Activated naive CD8-positive, alpha-beta T cell treated with anti-CD3 and anti-CD28 coated beads, Interleukin-2, amount 50 U/mL, for 16 hours (primary cell): ENCODE data around the gene RHOU.
"Not testable (repeated sequence)": the region's sequence is repeated elsewhere in the genome, so short reads cannot be mapped to it uniquely, and the experiment has no call there.

Experiments used
- DNase-seq: peaks from one replicate; pipeline ENCODE4 v3.0.0-alpha.2; 2020; ENCODE audit warnings: low read depth, low spot score

RHOU gene

GRCh38 chr1:228734881-228735801 lies at the start of gene RHOU:
RHOU (plus strand) TSS chr1:228735479; CDS start chr1:228735743, 264 bp downstream.
- DNase-seq: peak; percentile 7

- no peak for DNase-seq
Observed at GRCh38 chr1:228687587-228687986, 47.7 kb upstream of the RHOU start.

- DNase-seq: no peak
Observed at GRCh38 chr1:228689255-228689654, 46.0 kb upstream of the RHOU start.

DNA sequence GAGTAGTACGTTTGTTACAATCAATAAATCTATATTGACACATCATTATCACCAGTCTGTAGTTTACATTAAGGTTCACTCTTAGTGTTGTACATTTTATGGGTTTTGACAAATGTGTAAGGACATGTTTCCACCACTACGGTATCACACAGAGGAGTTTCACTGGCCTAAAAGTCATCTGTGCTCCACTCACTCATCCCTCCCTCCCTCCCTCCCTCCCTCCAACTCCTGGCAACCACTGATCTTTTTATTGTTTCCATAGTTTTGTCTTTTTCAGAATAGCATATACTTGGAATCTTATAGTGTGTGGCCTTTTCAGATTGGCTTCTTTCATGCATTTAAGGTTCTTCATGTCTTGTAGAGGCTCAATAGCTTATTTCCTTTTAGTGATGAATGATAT lies 44.1 kb upstream of the RHOU start:
- DNase-seq: no peak

GRCh38 chr1:228691926-228692325 lies 43.4 kb upstream of the RHOU start:
- DNase-seq: no peak

DNA sequence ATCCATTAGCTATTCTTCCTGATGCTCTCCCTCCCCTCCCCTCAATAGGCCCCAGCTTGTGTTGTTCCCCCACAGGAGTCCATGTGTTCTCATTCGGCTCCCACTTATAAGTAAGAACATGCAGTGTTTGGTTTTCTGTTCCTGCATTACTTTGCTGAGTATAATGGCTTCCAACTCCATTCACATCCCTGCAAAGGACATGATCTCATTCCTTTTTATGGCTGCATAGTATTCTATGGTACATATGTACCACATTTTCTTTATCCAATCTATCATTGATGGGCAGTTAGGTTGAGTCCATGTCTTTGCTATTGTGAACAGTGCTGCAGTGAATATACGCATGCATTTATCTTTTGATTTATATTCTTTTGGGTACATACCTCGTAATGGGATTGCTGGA lies 40.8 kb upstream of the RHOU start:
- not testable (repeated sequence) for DNase-seq

DNA sequence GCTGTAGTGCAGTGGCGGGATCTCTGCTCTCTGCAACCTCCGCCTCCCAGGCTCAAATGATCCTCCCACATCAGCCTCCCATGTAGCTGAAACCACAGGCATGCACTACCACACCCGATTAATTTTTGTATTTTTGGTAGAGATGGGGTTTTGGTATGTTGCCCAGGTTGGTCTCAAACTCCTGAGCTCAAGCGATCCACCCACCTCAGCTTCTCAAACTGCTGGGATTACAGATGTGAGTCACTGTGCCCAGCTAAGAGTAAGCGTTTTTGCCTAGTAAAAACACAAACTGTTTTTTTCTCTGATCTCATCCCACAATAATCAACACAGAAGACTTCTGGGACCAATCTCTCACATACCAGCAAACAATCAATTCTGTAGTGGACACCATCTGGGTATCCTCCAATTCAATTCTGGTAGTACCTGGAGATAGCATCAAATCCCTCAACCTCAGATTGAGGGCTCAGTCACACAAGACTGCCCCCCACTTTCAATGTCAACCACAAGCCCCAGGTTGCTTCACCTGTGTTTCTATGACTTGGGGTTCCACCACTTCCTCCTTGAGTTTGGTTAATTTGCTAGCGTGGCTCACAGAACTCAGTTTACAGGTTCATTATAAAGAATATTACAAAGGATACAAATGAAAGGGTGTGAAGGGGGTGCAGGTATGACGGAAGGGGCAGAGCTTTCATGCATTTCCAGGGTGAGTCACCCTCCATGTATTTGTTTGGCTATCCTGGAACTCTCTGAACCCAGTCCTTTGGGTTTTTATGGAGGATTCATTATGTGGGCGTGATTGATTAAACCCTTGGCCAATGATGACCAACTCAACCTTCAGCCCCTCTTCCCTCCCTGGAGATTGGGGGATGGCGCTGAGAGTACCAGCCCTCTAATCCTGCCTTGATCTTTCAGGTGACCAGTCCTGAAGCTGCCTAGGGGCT lies 40.0 kb upstream of the RHOU start:
- no peak for DNase-seq

DNA sequence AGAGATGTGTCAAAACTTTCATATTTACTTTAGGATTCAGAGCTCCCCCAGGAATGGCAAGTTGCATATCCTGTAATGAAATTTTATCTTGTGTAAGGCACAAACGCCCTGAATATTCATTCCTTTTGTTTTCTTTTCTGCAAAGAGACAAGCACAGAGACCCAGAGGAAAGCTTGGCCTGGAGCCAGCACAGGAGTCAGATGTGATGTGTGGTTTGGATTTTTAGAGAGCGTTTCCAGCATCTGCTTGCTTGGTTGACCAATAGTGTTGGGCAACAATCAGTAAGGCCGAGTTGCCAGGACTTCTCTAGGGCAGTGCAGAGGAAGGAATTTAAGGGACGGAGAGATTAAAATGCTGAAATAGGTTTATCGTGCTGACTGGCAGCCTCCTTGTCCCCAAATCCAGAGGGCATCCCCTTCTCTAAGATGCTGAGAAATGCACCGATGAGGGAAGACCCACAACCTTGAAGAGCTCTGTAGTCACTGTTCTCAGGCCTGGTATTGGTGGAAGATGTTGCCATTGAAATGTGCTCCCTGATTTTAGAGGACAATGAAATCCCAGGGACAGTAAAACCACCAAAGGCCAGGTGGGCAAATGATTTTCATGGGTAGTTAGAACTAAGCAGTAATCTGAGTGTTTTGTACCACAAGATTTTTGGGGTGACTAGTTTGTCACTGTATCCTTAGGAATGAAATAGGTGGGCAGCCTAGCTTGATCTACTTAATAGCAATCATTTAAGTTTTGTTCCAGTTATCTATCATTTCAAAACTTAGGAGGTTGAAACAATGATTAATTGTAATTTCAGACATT lies 37.9 kb upstream of the RHOU start:
- no peak for DNase-seq

DNA sequence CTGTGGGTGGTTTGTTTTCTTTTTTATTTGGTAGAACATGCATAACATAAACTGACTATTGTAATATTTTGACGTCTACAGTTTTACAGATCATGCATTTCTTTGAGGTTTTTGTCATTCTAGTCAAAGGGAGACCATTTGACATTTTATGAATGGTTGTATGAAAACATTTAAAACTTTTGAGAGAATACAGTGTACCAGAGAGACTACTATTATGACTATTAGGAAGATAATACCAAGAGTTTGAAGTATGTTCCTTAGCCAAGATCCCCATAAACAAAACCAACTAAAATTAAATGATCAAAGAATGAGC lies 37.3 kb upstream of the RHOU start:
- DNase-seq: no peak

GRCh38 chr1:228702433-228702832 lies 32.8 kb upstream of the RHOU start:
- DNase-seq: no peak

DNA sequence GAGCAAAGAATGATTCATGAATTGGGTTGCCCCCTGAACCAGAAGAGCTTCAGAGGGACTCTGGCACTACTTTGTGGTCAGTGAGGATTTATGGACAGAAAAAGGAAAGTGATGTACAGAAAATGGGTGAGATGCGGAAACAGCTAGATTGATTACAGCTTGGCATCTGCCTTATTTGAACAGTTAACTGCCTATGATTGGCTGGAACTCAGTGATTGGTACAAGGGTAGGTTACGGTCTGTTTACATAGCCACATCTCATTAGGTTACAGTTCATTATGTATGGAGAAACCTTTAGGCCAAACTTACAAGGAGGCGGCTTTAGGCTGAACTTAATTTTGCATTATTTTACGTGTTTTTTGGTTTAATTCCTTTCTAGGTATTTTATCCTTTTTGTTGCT lies 29.0 kb upstream of the RHOU start:
- no peak for DNase-seq

GRCh38 chr1:228717081-228717480 lies 18.2 kb upstream of the RHOU start:
- no peak for DNase-seq

DNA sequence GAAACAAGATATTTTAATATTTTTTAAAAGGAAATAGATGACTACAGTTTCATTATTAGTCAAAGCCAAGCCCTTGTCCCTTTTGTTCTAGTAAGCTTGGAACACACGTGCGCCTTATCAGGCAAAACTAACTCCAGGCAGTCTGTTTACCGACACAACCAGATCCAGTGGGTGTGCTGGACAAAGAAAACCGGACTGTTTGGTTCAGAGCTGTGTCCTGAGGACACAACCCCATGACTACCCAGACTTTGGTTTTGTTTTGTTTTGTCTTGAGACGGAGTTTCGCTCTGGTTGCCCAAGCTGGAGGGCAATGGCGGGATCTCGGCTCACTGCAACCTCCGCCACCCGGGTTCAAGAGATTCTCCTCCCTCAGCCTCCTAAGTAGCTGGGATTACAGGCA lies 13.9 kb upstream of the RHOU start:
- no peak for DNase-seq

- DNase-seq: no peak
Observed at GRCh38 chr1:228723287-228723686, 12.0 kb upstream of the RHOU start.

GRCh38 chr1:228723921-228724320 lies 11.4 kb upstream of the RHOU start:
- DNase-seq: no peak

DNA sequence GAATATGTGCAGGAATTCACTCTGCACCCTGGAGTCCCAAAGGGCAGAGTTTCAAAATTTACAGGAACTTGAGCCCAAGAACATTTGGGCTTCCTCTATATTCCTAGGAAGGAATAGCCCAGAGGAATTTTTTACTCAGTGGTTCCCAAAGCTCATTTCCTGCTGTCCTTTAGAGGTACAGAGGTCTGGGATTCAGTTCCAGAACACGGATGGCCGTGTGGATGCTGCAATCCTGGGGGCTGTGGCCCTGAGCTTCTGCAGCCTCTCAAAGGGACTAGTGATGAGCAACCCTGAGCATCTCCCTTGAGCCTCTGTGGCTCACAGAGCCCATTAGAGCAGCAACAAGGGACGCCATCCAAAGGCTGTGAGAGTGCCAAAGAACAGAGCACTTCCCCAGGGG lies 10.1 kb upstream of the RHOU start:
- no peak for DNase-seq

- DNase-seq: no peak
Observed at GRCh38 chr1:228727681-228728171, 7.6 kb upstream of the RHOU start.

- no peak for DNase-seq
Observed at GRCh38 chr1:228732426-228732825, 2.9 kb upstream of the RHOU start.

GRCh38 chr1:228733576-228733975 lies 1.7 kb upstream of the RHOU start:
- no peak for DNase-seq

DNA sequence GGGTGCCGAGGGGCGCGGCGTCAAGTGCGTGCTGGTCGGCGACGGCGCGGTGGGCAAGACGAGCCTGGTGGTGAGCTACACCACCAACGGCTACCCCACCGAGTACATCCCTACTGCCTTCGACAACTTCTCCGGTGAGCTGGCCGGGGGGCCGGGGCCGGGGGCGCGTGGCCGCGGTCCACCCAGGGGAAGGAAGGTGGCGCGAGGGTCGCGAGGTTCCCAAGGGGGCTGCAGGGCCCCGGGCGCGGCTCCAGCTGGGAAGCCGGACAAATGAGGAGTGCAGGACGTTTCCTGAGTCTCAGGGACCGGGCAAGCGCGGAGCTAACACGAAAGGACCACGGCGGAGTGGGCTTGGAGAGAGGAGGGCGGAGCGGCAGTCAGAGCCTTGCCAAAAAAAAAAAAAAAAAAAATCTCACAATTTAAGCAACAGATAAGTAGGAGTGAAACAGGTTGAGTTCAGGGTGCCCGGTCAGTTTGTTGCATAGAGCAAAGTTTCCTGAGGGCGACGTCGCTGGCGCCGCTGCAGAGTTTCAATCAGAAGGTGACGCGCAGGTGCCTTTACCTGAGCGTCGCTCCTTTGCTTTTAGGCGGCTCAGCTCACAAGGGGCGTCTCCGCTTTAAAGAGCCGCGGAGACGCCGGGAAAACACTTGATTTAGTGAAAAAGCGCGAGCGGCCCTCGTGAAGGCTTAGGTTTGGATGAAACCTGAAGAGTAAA lies 750 bp downstream of the RHOU start:
- DNase-seq: no peak

DNA sequence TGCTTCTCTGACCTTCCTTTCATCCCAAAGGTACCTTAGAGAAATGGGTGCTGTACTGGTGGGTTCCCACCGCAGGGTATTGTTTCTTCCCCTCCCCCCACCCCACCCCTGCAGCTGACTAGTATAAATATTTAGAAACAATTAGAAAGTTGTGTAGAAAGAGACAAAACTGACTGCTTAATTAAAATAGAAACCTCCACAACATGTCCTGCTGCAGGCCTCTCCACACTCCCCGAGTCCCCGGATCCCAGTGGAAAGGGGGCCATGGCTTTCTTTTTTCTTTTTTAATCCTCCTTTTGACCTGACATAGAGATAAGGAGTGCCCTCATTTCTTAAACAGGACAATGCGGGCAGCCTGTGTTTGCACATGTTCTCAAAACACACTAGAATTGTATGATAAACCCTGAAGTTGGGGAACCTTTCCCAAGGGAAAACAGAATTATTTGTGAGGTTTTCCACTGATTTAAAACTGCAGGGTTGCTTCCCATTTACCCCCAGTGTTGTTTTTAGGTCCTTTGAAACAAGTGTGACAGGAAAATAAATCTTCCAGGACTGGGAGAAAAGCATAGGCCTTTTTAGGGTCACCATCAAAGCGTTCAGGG lies 1.7 kb downstream of the RHOU start:
- DNase-seq: no peak
